ENCODE results near the gene PPP2R2C. TPM values are rescaled to one million over a fixed set of nuclear protein-coding genes. Genes with fewer than 3 reads are reported as not detected.

The PPP2R2C gene
- polyA plus RNA-seq, 1 donor (not counting 4 experiments of a cell fraction or from before 2014, with no cell fraction given): 12.3 TPM

DNA sequence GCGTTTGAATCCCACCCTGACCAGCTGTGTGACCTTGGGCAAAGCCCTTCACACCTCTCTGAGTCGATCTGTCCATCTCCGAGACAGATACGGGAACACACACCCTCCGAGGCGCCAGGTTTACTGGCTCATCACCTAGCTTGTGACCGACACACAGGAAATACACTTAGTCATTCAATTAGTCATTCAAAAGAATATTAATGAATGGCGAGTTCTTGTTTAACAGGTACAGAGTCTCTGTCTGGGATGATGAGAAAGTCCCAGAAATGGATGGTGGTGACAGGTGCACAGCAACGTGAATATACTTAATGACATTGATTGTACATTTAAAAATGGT is 80.6 kb downstream of the PPP2R2C start:
- peak; percentile 32 for DNase-seq (ENCODE audit: low read depth, low spot score)
- peak overlapping the region; percentile 23 for H3K27ac ChIP-seq (ENCODE audit: control insufficient read depth, insufficient read depth, low read length)
- no peaks in the 10 kb centered on the region for H4K20me1 ChIP-seq (ENCODE audit: control insufficient read depth, extremely low read depth, insufficient read depth, low read length)
- no peaks in the 10 kb centered on the region for H3K36me3 ChIP-seq (ENCODE audit: control insufficient read depth in 2 of 2, extremely low read depth in 1 of 2, insufficient read depth in 2 of 2, low read length in 2 of 2)
- no peaks in the 10 kb centered on the region for H3K9me3 ChIP-seq (ENCODE audit: control insufficient read depth, low read depth, low read length)
- peak; percentile 69 for FAIRE-seq
- no peak overlapping the region for H2AFZ ChIP-seq (ENCODE audit: control insufficient read depth, low read length)
- H3K9me1 ChIP-seq (ENCODE audit: control insufficient read depth, extremely low read depth, insufficient read depth, low read length): no peaks in the 10 kb centered on the region
- H3K9ac ChIP-seq (ENCODE audit: control insufficient read depth, extremely low read depth, insufficient read depth, low read length): no peak overlapping the region
- TF ChIP-seq EZH2 (IDR thresholded peaks at IDR 0.05; ENCODE audit: low read length): no peak
- TF ChIP-seq, protein P1, sequence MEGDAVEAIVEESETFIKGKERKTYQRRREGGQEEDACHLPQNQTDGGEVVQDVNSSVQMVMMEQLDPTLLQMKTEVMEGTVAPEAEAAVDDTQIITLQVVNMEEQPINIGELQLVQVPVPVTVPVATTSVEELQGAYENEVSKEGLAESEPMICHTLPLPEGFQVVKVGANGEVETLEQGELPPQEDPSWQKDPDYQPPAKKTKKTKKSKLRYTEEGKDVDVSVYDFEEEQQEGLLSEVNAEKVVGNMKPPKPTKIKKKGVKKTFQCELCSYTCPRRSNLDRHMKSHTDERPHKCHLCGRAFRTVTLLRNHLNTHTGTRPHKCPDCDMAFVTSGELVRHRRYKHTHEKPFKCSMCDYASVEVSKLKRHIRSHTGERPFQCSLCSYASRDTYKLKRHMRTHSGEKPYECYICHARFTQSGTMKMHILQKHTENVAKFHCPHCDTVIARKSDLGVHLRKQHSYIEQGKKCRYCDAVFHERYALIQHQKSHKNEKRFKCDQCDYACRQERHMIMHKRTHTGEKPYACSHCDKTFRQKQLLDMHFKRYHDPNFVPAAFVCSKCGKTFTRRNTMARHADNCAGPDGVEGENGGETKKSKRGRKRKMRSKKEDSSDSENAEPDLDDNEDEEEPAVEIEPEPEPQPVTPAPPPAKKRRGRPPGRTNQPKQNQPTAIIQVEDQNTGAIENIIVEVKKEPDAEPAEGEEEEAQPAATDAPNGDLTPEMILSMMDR (optimal IDR thresholded peaks at IDR 0.05 in 1 of 3, IDR thresholded peaks at IDR 0.05 in 1 of 3, conservative IDR thresholded peaks at IDR 0.05 in 1 of 3; ENCODE audit: extremely low read depth in 1 of 3, insufficient read depth in 2 of 3, low read length in 3 of 3): no peak
- H3K4me1 ChIP-seq (ENCODE audit: control insufficient read depth, extremely low read depth, insufficient read depth, low read length): peaks cover 11% of the 10 kb centered on the region
- dilution Hi-C loops (cut with MboI; ENCODE audit: extremely low pct_ligation_motif_present, low sequenced_read_pairs): no loop called here
- H3K4me2 ChIP-seq (ENCODE audit: control insufficient read depth, extremely low read depth, insufficient read depth, low read depth, low read length): peak overlapping the region; percentile 59
- peaks cover 6% of the 10 kb centered on the region for H3K27me3 ChIP-seq (ENCODE audit: control insufficient read depth, extremely low read depth, insufficient read depth, low read length)
- no peak overlapping the region for H3K4me3 ChIP-seq (ENCODE audit: control insufficient read depth in 2 of 3, extremely low read depth in 1 of 3, insufficient read depth in 2 of 3, low read depth in 1 of 3, low read length in 3 of 3)
- H3K79me2 ChIP-seq (ENCODE audit: control insufficient read depth, insufficient read depth, low read length): no peaks in the 10 kb centered on the region

DNA sequence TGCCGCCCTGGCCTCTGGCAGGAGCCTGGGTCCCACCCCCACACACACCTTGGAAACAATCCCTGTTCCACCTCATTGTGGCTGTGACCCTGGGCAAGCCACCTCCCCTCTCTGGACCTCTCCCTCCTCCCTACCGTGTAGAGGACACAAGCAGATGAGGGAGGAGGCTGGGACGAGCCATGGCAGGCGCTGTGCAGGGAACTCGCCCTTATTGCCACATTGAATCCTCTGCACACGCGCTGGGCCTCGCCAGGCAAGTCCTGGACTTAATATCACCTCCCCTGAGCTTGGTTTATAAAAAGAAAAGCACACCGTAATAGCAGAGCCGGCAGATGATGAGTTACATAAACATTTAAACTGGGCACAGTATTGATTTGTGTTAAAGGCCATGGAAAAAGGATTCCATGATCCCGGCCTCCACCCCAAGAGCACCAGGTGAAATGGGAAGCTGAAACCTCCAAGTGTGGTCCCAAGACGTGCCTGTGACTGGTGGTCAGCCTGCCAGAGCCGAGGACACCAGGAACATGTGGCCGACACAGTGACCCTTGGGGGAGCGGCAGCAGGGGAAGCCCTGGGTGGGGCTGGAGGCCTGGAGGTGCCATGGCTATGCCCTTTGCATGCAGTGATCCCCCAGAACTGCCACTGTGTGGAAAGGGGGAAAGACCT is 81.1 kb downstream of the PPP2R2C start:
- dilution Hi-C loops (cut with MboI; ENCODE audit: extremely low pct_ligation_motif_present, low sequenced_read_pairs): no loop called here
- Histone ChIP-seq H3K4me3 (ENCODE audit: control insufficient read depth in 2 of 3, extremely low read depth in 1 of 3, insufficient read depth in 2 of 3, low read depth in 1 of 3, low read length in 3 of 3) (no peak overlapping the region), H3K36me3 (ENCODE audit: control insufficient read depth in 2 of 2, extremely low read depth in 1 of 2, insufficient read depth in 2 of 2, low read length in 2 of 2) (no peaks in the 10 kb centered on the region), H3K4me2 (ENCODE audit: control insufficient read depth, extremely low read depth, insufficient read depth, low read depth, low read length) (peak overlapping the region; percentile 59), H3K27ac (ENCODE audit: control insufficient read depth, insufficient read depth, low read length) (peak overlapping the region; percentile 23), H2AFZ (ENCODE audit: control insufficient read depth, low read length) (no peak overlapping the region), H4K20me1 (ENCODE audit: control insufficient read depth, extremely low read depth, insufficient read depth, low read length) (no peaks in the 10 kb centered on the region), H3K79me2 (ENCODE audit: control insufficient read depth, insufficient read depth, low read length) (no peaks in the 10 kb centered on the region), H3K9me1 (ENCODE audit: control insufficient read depth, extremely low read depth, insufficient read depth, low read length) (no peaks in the 10 kb centered on the region), H3K27me3 (ENCODE audit: control insufficient read depth, extremely low read depth, insufficient read depth, low read length) (peaks cover 6% of the 10 kb centered on the region), H3K9ac (ENCODE audit: control insufficient read depth, extremely low read depth, insufficient read depth, low read length) (no peak overlapping the region), H3K4me1 (ENCODE audit: control insufficient read depth, extremely low read depth, insufficient read depth, low read length) (peaks cover 14% of the 10 kb centered on the region), H3K9me3 (ENCODE audit: control insufficient read depth, low read depth, low read length) (no peaks in the 10 kb centered on the region)
- DNase-seq (ENCODE audit: low read depth, low spot score): no peak
- no peak for FAIRE-seq
- TF ChIP-seq, protein P1 (optimal IDR thresholded peaks at IDR 0.05 in 1 of 3, IDR thresholded peaks at IDR 0.05 in 1 of 3, conservative IDR thresholded peaks at IDR 0.05 in 1 of 3; ENCODE audit: extremely low read depth in 1 of 3, insufficient read depth in 2 of 3, low read length in 3 of 3): no peak
